Mammary epithelial cell (primary cell): ENCODE measurements around the gene RBP3.

Experiments
- CTCF ChIP-seq, 2 donors: IDR thresholded peaks in 1 of 2; conservative IDR thresholded peaks in 1 of 2; 2 replicates each; pipeline ENCODE4 v1.5.1; 2011 to 2012; ENCODE audit warnings: inconsistent platforms in 2 of 2, low read length in 2 of 2, mild to moderate bottlenecking in 2 of 2, control low read depth in 1 of 2, low read depth in 1 of 2; ENCODE audit not compliant: insufficient read depth in 1 of 2; ENCODE audit errors: extremely low read depth in 1 of 2
- EZH2 ChIP-seq: IDR thresholded peaks from 2 replicates; pipeline ENCODE4 v1.6.1; 2012; ENCODE audit warnings: low read length, inconsistent platforms, borderline replicate concordance

GRCh38 chr10:47406548-47406869 is 58.3 kb downstream of the RBP3 start:
- TF ChIP-seq CTCF (conservative IDR thresholded peaks at IDR 0.05 in 1 of 2, IDR thresholded peaks at IDR 0.05 in 1 of 2; ENCODE audit: extremely low read depth in 1 of 2, insufficient read depth in 1 of 2, low read depth in 1 of 2, low read length in 2 of 2) (no peak), EZH2 (no peak)
